GM12892 (cell line): ENCODE results near the gene CDH4.

Experiments used
- DNase-seq: peaks from one replicate; pipeline ENCODE4 v3.0.0; 2011; ENCODE audit not compliant: insufficient read length
- FAIRE-seq: peaks from 2 replicates; lab custom pipeline; 2011; peaks lifted over from hg19 to GRCh38; lab: Jason Lieb, UNC
- POLR2A ChIP-seq: IDR thresholded peaks from 2 replicates; pipeline ENCODE4 v1.6.1; 2011; ENCODE audit warnings: low read depth, low read length, control low read depth
- POLR2AphosphoS5 ChIP-seq: IDR thresholded peaks from 2 replicates; pipeline ENCODE4 v1.6.1; 2011; ENCODE audit warnings: low read depth, low read length, control low read depth
- TAF1 ChIP-seq: IDR thresholded peaks from 2 replicates; pipeline ENCODE4 v1.6.1; 2011; ENCODE audit warnings: low read depth, mild to moderate bottlenecking, control low read depth, low read length, borderline replicate concordance

The CDH4 gene

GRCh38 chr20:61455508-61456215 is 203.6 kb downstream of the CDH4 start:
- FAIRE-seq (no peak), DNase-seq (no peak)
- TF ChIP-seq TAF1 = no peak
- TF ChIP-seq POLR2A = no peak
- no peak for TF ChIP-seq POLR2AphosphoS5

DNA sequence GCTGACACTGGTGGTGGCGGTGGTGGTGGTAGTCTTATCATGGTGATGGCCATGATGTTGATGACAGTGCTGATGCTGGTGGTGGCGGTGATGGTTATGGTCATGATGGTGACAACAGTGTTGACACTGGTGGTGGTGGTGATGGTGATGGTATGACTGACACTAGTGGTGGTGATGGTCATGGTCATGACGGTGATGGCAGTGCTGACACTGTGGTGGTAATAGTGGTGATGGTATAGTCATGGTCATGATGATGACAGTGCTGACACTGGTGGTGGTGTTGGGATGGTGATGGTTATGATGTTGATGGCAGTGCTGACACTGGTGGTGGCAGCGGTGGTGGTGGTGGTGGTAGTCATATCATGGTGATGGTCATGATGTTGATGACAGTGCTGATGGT is 205.7 kb downstream of the CDH4 start:
- TF ChIP-seq TAF1 = no peak
- TF ChIP-seq POLR2A = no peak
- no peak for TF ChIP-seq POLR2AphosphoS5
- DNase-seq = no peak
- no peak for FAIRE-seq

DNA sequence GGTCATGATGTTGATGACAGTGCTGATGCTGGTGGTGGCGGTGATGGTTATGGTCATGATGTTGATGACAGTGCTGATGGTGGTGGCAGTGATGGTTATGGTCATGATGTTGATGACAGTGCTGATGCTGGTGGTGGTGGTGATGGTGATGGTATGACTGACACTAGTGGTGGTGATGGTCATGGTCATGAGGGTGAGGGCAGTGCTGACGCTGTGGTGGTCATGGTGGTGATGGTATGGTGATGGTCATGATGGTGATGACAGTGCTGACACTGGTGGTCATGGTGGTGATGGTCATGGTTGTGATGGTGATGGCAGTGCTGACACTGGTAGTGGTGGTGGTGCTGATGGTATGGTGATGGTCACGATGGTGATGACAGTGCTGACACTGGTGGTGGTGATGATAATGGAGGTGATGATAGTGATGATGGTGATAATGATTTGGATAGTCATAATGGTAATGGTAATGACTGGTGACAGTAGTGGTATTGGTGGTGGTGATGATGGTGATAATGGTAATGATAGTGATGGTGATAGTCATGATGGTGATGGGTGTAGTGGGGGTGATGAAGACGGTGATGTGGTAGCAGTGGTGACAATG is 206.2 kb downstream of the CDH4 start:
- FAIRE-seq = no peak
- no peak for TF ChIP-seq POLR2AphosphoS5
- no peak for TF ChIP-seq POLR2A
- no peak for TF ChIP-seq TAF1
- no peak for DNase-seq

- no peak for DNase-seq
- no peak for TF ChIP-seq POLR2A
- no peak for TF ChIP-seq TAF1
- TF ChIP-seq POLR2AphosphoS5 = no peak
- no peak for FAIRE-seq
These were observed 207.2 kb downstream of the CDH4 start for GRCh38 chr20:61459266-61459665.

DNA sequence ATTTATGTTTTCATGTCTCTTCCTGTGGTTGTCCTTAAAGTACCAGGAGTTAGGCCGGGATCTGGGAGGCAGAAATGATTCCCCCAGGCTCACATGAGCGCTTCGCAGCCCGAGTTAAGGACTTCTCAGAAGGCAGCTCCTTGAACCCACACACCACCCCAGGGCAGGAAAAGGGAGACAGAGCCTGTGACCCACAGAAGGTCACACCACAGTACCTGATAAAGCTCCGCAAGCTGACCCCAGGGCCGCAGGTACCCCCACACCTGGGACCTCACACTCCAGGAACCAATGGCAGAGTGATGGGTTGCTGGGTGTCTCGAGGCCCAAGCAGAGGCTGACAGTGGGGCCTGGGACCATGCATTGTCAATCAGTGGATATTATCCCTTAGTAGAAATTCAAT is 207.6 kb downstream of the CDH4 start:
- FAIRE-seq (no peak), DNase-seq (no peak)
- TF ChIP-seq TAF1 = no peak
- TF ChIP-seq POLR2AphosphoS5 = no peak
- TF ChIP-seq POLR2A = no peak

DNA sequence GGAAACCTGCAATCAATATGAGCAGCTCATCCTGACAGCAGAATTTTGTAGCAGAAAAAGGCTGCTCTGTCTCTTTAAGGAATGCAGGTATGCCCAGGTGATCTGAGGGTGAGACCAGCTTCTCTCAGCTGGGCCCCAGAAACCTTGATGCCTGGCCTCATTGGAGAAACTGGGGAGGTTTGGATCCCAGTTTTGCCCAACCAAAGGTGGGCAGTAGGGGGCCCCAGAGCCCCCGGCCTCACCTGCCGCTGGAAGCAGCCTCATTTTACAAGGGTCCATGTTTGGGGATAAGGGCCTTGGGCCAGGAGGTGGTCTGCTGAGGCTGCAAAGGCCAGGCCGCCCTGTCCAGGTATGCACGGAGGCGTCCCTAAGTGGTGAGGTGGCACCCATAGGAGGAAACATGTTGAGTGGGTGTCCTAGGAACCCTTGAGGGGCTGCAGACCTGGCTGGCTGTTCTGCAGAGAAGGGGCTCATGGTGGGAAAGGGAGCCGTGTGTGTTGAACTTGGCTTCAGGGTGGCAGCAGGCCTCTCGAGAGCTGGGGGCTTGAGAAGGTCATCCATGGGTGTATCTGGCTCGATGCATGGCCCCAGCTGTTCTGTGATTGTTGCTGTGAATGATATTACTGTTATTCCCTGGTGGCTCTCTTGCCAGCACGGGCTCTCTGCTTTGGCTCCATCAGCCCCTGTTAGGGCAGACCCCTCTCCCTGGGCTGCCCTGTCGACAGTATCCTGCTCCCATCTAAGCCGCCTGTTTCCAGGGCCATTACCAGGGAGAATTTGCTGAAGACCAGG is 208.4 kb downstream of the CDH4 start:
- TF ChIP-seq POLR2A (no peak), POLR2AphosphoS5 (no peak), TAF1 (no peak)
- DNase-seq (no peak), FAIRE-seq (no peak)

- FAIRE-seq (no peak), DNase-seq (no peak)
- TF ChIP-seq POLR2AphosphoS5 = no peak
- no peak for TF ChIP-seq POLR2A
- TF ChIP-seq TAF1 = no peak
These were observed 209.4 kb downstream of the CDH4 start for GRCh38 chr20:61461461-61461860.

- TF ChIP-seq TAF1 (no peak), POLR2AphosphoS5 (no peak), POLR2A (no peak)
- DNase-seq (no peak), FAIRE-seq (no peak)
These were observed 212.5 kb downstream of the CDH4 start for GRCh38 chr20:61464307-61465303.

DNA sequence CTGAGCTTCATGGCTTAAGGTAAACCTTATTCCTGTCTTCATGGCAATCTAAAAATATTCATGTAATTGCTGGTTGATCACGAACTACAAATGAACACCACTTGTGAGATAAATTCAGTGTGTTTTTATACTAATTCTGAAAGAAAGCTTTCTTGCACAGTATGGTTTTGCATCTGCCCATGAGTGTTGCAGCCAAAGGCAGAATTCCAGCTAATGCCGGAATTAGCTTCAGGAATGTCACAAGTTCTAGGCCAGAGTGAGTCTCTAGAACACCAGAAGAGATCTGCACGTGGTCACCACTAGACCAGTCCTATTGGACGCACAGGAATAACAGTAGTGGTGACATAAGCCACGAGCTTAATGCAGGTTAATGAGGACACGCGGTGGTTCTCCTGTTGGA is 223.7 kb downstream of the CDH4 start:
- FAIRE-seq (no peak), DNase-seq (no peak)
- TF ChIP-seq POLR2A (no peak), TAF1 (no peak), POLR2AphosphoS5 (no peak)

DNA sequence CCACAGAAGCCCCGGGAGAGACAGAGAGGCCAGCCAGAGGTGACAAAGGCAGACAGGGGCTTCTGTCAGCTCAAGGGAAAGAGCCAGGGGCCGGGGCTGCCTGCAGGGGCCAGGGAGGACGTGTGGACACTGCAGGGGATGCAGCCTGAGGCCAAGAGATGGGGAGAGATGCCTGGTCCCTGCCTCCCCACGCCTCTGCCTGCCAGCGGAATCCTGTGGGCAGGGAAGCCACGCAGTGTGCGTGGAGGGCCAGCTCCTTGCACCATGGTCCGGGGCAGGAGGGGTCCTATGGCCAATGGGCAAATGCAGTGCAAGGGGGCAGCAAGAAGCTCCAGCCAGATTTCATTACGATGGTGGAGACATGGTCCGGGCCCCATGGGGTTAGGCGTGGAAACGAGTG is 224.9 kb downstream of the CDH4 start:
- DNase-seq (no peak), FAIRE-seq (no peak)
- TF ChIP-seq POLR2AphosphoS5 (no peak), TAF1 (no peak), POLR2A (no peak)
